GM18505 (cell line): Measurements from ENCODE around the gene UIMC1.
A peak's percentile ranks its signal among the peaks of the same experiment; 100 is the strongest.
"Not testable (repeated sequence)": the region's sequence is repeated elsewhere in the genome, so short reads cannot be mapped to it uniquely, and the experiment has no call there.

Experiments used
- ATAC-seq: cut with Tn5 transposase; IDR thresholded peaks from one replicate; pipeline ENCODE4 v1.9.1; 2021; ENCODE audit not compliant: unreplicated experiment
- POLR2A ChIP-seq: IDR thresholded peaks from 4 replicates; pipeline ENCODE4 v1.6.1; 2011; ENCODE audit warnings: borderline replicate concordance; ENCODE audit not compliant: insufficient read depth, insufficient read length; ENCODE audit errors: extremely low read depth

Gene UIMC1

DNA sequence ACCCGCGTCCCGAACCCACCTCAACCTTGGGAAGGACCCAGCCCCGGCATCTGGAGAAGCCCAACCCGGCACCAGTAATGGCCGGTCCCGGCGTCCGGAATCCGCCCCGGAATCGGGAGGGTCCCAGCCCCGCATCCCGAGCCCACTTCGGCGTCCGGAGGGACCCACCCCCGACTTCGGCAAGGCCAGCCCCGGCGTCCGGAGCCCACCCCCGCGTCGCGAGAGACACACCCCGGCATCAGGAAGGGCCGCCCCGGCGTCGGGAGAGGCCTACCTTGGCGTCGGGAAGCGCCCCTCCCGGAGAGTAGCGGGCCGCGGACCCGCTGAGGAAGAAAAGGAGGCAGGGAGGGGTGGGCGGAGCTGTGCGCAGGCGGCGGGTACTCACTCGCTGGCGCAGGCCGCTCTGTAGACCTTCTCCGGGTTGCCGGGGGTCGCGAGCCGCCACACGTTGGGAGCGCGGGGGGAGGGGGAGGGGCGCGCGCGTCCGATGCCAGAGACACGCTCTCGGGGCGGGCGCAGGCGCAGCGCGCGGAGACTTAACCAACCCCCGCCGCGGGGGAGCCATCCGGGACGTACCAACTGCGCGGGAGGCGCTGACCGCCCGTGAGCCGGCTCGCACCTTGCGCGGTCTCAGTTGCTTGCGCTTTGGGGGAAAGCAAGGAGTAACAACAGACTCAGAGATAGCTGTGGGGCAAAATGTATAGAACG, at the start of gene UIMC1:
UIMC1 (minus strand) TSS at position 515 of the 708 bp plus-strand sequence. CDS start 24,164 bp downstream, outside the sequence.
- peak; percentile 82 for ATAC-seq
- TF ChIP-seq POLR2A: peak; percentile 81

DNA sequence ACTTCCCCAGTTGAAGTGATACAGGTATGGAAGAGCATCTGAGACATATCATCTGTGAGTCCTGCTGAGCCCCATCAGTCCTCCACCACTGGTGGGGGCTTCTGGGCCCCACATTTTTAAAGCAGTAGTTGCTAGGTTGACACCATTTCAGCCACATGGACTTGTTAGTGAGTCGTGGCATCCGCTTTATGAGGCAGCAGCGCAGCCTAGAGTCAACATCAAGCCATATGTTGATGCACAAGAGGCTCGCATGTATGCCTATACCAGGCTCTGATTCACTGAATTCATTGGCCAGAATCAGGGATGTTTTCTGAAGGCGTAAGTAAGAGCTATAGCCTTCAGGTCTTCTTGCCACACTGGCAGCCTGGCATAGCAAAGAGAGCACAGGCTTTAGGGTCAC, 42.7 kb upstream of the UIMC1 start:
- no peak for TF ChIP-seq POLR2A
- no peak for ATAC-seq

- not testable (repeated sequence) for ATAC-seq
These were observed 42.0 kb upstream of the UIMC1 start for GRCh38 chr5:177048531-177048930.

DNA sequence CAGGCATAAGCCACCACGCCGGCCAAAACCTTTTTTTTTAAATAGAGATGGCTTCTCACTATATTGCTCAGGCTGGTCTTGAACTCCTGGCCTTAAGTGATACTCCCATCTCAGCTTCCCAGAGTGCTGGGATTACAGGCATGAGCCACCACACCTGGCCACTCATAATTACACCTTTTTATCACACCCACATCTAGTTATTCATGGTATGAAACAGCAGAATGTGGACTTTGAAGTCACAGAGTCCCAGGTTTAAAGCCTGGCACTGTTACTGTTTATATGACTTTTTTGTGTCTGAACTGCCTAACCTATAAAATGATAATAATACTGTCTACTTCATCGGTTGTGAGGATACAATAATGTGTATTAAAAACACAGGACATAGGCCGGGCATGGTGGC, 39.1 kb upstream of the UIMC1 start:
- TF ChIP-seq POLR2A: no peak
- ATAC-seq: no peak

DNA sequence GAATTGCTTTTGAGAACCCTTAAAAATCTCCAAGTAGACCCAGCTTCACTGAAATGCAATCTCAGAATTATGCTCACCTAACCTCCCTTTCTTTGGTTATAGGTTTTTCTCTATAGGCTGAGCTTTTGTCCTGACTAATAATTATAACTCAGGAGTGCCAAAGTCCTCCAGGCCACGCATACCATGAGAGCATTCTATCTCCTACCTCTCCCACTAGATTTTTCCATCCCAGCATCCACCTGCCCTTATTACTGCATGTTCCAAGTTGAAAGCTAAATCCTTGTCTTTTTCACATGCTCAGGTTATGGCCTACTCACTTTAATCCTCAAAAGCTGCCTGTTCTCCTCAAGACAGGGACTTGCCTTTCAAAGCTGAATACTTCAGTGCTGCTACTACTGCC, 38.1 kb upstream of the UIMC1 start:
- no peak for TF ChIP-seq POLR2A
- ATAC-seq: no peak

- ATAC-seq: no peak
- no peak for TF ChIP-seq POLR2A
These were observed 37.4 kb upstream of the UIMC1 start for GRCh38 chr5:177043958-177044357.

- ATAC-seq: no peak
- no peak for TF ChIP-seq POLR2A
These were observed 36.5 kb upstream of the UIMC1 start for GRCh38 chr5:177043114-177043513.

- no peak for TF ChIP-seq POLR2A
- ATAC-seq: no peak
These were observed 35.4 kb upstream of the UIMC1 start for GRCh38 chr5:177041936-177042335.

GRCh38 chr5:177040814-177041420, 34.3 kb upstream of the UIMC1 start:
- no peak for ATAC-seq
- no peak for TF ChIP-seq POLR2A

GRCh38 chr5:177036921-177037320, 30.3 kb upstream of the UIMC1 start:
- TF ChIP-seq POLR2A: no peak
- no peak for ATAC-seq

GRCh38 chr5:177036443-177036842, 29.9 kb upstream of the UIMC1 start:
- no peak for TF ChIP-seq POLR2A
- no peak for ATAC-seq

DNA sequence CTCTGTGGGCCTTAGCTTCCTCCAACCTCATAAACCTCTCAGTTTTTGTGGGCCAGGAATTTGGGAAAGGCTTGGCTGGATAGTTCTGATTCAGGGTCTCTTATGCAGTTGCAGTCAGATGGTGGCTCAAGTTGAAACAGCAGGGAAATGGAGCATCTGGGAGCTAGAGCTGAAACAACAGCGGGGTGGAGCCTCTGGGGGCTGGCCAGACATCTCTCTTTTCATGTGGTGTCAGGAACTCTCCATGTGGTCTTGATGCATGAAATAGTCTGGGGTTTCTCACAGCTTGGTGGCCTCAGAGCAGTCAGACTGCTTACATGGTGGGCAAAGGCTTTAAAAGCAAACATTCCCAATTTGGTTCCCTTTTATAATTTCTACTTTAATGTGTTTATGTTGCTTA, 29.4 kb upstream of the UIMC1 start:
- ATAC-seq: no peak
- TF ChIP-seq POLR2A: no peak

DNA sequence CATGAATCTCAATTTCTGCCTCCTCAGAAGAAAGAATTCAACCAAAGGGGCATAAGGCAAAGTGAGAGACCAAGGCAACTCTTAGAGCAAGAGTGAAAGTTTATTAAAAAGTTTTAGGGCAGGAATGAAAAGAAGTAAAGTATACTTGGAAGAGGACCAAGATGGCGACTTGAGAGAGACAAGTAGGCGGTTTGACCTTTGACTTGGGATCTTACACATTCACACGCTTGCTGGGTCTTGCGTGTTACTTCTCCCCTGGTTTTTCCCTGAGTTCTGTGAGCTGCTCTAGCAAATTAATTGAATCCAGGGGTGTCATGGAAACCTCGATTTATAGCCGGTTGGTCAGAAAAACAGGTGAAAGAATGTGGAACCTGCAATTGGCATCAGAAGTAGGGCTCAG, 22.9 kb upstream of the UIMC1 start:
- ATAC-seq: no peak
- no peak for TF ChIP-seq POLR2A

DNA sequence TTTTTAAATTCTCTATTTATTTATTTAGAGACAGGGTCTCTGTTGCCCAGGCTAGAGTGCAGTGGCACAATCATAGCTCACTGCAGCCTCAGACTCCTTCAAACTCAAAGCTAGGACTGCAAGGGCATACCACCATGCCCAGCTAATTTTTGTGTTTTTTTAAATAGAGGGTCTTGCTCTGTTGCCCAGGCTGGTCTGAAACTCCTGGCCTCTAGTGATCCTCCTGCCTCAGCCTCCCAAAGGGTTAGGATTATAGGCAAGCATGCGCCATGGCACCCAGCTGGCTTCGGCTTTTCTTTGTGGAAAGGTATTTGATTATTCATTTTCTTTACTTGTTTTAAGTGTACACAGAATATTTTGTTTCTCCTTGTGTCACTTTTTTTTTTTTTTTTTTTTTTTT, 21.1 kb upstream of the UIMC1 start:
- no peak for ATAC-seq
- TF ChIP-seq POLR2A: no peak
